Stimulated activated CD4-positive, alpha-beta T cell treated with anti-CD3 and anti-CD28 coated beads, Interleukin-4, amount 100 ng/mL, for 48 hours (primary cell): ENCODE results near the gene ZBTB5.
"Not testable (repeated sequence)": the region's sequence is repeated elsewhere in the genome, so short reads cannot be mapped to it uniquely, and the experiment has no call there.

Experiments used
- DNase-seq, 2 donors: peaks; one replicate each; pipeline ENCODE4 v3.0.0-alpha.2; 2020; ENCODE audit warnings: low read depth in 2 of 2

The ZBTB5 gene

DNA sequence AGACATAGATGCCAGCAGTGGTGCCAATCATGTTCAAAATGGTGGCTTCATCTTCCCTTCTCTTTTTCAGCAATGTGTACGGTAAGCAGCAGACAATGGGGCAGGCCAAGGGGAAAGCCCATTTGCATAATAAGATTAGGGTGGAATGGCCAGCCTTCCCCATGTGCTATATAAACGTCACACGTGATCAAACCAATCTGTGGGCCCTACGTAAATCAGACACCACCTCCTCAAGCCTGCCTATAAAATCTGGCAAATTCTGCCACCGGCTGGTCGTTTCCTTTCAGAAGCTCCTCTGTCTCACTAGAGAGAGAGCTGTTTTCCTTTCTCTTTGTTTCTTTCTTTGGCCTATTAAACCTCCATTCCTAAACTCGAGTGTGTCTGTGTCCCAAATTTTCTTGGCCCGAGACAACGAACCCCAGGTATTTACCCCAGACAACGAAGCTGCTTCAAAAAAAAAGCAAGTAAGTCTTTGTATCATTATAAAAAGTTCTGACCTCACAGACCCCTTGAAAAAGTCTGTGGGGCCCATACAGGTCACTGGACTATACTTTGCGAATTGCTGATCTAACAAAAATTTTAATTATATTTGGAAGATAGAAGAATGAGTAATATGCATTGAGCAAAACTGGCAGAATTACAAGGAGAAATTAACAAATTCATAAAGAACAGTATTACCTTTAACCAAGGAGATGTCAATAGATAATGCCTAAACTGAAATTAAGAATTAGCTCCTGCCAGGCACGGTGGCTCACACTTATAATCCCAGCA, 15.2 kb downstream of the ZBTB5 start:
- no peak for DNase-seq

DNA sequence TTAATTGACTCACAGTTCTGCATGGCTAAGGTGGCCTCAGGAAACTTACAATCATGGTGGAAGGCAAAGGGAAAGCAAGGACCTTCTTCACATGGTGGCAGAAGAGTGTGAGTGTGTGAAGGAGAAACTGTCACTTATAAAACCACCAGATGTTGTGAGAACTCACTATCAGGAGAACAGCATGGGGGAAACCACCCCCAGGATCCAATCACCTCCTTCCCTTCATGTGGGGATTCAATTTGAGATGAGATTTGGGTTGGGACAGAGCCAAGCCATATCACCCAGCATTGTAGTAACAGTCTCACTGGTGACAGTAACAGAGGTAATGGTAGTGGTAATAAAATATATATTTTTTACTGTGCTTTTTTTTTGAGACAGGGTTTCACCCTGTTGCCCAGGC, 18.1 kb downstream of the ZBTB5 start:
- no peak for DNase-seq

DNA sequence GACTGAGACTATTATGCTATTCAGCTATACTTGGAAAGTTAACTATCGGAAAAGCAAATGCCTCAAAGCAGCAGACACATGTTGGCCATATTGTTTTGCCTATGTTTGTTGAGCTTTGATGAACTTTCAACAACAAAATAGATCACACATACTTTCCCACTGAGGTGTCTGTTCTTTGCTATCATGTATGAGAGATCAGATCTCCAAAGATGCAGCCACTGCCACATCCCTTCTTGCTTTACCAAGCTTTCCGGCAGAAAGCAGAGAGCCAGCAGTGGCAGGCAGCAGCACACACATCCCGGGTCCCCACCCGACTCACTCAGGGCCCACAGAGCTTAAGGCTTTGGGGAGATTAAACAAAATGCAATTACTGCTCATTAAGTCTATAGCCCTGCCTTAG, 18.8 kb downstream of the ZBTB5 start:
- no peak for DNase-seq

DNA sequence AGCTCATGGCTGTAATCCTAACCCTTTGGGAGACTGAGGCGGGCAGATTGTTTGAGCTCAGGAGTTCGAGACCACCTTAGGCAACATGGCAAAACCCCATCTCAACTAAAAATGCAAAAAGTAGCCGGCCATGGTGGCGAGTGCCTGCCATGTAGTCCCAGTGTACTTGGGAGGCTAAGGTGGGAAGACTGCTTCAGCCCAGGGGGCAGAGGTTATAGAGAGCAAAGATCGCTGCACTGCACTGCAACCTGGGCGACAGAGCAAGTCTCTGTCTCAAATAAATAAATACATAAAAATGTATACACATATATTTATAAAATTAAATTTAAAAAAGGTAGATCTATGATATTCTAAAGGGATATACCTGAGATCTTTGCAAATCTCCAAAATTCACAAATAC, 19.4 kb downstream of the ZBTB5 start:
- no peak for DNase-seq

DNA sequence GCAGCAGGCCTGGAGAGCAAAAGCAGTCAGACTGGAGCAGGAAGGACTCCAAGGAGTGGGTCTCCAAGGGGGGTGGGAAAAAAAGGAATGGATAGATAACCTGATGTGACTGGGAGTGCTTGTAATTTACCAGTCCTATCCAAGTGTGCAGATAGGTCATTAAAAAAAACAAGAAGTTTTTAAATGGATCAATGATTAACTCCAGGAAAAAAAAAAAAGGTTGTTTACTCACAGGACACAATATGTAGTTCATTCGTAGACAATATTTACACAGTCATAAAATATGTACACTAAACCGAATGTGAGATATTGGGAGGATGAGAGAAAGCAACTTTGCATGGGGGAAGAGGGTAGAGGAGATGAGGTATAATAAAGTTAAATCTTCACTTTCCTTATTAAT, 20.4 kb downstream of the ZBTB5 start:
- DNase-seq, result no peak

DNA sequence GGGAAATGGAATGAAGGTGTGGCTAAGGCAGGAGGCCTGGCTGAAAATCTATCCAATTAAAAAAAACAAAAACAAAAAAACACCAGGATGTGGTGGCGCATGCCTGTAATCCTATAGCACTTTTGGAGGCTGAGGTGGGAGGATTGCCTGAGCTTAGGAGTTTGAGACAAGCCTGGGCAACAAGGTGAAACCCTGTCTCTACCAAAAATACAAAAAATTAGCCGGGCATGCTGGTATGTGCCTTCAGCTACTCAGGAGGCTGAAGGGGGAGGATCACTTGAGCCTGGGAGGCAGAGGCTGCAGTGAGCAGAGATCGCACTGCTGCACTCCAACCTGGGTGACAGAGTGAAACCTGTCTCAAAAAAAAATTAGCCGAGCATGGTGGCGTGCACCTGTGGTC, 21.7 kb downstream of the ZBTB5 start:
- no peak for DNase-seq

DNA sequence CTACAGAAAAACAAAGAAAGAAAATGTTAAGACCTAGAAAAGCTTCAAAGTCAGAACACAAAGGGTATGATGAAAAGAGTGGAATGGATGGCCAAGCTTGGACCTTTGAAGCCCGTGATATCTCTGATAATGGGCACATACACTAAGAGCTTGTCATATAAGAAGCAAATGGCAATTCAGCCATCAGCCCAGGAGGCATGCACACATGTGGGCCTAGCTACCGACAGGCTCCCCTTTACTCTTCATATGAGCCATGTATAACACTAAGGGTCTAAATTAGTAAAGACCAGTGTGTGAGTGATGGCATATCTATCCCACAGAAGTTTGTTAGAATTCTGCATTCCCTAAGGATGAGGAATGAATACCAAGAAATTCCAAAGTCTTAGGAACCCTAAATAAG, 22.7 kb downstream of the ZBTB5 start:
- no peak for DNase-seq

DNA sequence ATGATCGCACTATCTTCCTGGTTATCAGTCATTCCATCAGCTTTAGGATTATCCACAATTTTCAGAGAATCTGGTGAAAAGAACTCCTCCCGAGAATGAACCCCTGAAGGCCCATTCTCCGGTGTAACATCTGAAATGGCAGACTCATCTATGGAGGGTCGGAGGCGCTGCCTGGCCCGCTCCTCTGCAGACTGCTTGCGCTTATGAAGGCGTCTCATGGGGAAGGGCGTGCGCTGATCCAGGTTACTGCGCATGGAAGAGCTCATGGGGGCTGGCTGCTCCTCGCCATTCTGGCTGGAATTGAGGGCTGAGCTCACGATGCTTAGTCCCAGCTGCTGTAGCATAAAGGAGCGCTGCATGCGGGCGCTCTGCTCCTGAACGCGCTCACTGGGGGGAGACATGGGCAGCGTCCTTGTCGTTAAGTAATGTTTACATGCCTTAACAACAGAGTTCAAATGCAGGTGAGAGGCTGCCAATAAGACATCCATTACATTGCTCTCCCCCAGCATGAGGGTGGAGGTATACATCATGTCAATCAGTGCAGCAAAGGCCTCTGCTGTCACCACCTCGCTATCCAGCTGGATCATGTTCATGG, 23.4 kb downstream of the ZBTB5 start:
- no peak for DNase-seq

DNA sequence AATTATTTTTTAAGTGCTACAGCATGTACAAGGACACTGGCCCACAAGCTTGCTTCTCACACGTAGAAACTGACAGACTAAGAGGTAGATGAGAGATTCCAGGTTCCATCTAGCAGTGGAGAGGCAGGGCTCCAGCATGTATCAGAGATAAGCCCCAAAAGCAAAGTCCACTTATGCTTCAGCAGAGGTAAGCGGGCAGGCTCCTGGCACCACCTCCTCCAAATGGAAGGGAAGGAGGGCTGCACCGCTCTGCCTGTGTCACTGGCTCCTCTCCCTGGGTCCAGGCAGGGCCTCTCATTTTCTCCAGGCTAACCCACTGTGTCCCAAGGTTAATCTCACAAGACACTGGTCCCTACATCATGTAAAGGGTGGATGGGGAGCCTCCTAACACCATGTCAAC, 26.9 kb downstream of the ZBTB5 start:
- DNase-seq, result no peak

DNA sequence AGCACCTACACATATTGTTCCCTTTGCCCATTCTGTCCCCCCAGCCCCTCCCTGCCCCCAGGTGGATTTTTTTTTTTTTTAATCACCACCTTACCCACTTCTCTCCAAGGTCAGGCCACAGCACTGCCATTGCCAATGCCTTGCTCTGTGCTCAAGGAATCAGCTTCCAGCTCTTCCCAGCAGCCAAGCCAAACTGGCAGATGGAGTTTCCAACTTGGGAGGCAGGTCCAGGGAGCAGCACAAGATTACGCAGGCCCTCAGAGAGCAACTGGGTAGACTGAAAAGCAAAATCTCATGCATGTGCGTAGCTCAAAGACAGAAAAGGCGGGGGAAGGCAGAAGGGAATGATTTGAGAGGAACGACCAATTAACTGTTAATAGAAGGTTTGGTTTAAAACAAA, 27.6 kb downstream of the ZBTB5 start:
- DNase-seq, result no peak

DNA sequence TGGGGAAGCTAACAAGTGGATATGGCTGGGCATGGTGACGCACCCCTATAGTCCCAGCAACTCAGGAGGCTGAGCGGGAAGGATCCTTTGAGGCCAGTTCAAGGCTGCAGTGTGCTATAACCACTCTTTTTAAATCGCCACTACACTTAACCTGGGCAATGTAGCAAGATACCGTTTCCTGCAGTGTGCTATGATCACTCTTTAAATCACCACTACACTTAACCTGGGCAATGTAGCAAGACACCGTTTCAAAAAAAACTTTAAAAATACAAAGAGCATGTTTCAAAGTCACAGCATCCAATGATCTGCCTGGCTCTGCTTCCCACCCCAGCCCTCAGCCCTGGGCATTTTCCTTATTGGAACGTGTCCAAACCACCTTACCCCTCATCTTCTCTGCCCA, 28.2 kb downstream of the ZBTB5 start:
- no peak for DNase-seq

DNA sequence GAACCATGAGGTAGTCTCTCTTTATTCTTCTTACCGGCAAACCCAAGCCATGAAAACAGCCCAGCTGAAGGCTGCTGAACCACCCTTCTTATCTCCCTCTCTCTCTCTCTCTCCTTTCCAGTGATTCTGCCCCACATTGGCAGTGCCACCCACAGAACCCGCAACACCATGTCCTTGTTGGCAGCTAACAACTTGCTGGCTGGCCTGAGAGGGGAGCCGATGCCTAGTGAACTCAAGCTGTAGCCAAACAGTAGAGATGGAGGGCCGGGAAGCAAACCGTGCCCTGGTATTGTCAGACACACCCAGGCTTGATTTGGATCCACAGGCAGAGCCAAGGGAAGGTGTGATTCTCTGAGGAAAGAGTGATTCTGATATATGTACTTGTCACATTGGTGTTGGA, 28.7 kb downstream of the ZBTB5 start:
- DNase-seq, result no peak

DNA sequence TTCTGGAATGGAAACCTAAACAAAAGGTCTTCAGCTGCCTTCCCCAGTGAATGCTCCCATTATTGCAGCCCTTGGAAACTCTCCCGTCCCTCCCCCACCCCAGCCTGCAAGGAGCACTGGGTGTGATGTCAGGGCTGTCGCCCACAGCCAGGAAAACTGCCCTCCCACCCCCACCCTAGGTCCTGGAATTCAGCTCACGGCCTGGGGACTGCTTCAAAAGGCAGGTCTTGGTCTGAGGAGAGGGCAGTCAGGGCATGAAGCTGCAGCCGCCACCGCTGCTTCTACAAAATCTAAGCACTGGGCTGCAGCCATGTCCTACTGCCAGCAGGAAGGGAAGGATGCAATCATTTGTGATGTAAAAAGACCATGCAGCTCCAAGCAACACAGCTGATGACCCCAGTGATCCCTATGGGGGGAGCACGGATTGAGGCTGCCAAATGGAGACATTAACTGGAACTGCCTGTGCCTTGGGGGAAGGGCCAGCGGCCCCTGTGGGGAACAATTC, 31.3 kb downstream of the ZBTB5 start:
- DNase-seq, result no peak

DNA sequence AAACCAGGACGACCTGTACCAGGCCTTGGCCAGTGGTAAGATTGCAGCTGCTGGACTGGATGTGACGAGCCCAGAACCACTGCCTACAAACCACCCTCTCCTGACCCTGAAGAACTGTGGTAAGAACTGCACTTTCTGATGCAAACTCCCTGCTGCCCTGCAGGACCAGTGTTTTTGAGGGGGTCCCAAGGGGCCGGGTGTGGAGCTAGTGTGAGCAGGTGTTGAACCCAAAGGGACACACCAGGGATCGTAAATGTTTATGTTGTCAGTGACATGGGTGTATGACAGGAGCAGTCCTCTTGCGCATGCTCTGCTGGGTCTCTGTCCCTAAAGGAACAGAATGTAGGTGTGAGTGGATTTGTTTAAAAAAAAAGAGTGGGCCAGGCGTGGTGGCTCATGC, 33.2 kb downstream of the ZBTB5 start:
- DNase-seq, result no peak

DNA sequence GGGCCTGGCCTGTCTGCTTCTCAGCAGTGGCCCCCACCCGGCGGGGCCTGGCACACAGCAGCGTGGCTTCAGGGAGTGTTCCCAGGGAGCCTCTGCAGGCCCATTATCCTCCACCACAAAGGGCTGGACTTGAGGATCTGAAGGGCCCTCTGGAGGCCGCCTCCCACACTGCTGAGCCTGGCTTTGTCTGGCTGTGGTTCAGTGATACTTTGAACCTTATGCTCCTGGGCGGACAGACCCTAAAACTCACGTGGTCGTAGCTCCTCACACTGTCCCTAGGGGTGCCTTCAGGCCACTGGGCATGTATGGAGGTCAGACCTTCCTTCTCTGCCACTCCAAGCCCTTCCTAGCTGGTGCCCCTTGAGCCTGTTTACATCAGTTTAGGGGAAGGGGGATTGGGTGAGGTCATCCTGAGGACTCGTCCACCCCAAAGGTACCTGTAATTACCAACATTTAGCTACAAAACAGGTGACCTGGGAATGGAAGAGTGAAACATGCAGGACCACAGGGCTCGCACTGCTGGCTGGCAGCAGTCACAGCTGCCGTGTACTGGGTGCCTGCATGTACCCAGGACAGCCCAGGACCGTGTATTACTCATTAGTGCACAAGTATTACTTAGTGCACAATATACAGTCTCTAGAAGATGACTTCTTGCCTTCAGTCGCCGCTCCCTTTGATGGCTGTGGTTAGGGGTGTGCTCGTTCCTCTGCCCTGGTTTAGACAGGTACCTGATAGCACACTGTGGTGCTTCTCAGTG, 34.2 kb downstream of the ZBTB5 start:
- DNase-seq, result no peak

DNA sequence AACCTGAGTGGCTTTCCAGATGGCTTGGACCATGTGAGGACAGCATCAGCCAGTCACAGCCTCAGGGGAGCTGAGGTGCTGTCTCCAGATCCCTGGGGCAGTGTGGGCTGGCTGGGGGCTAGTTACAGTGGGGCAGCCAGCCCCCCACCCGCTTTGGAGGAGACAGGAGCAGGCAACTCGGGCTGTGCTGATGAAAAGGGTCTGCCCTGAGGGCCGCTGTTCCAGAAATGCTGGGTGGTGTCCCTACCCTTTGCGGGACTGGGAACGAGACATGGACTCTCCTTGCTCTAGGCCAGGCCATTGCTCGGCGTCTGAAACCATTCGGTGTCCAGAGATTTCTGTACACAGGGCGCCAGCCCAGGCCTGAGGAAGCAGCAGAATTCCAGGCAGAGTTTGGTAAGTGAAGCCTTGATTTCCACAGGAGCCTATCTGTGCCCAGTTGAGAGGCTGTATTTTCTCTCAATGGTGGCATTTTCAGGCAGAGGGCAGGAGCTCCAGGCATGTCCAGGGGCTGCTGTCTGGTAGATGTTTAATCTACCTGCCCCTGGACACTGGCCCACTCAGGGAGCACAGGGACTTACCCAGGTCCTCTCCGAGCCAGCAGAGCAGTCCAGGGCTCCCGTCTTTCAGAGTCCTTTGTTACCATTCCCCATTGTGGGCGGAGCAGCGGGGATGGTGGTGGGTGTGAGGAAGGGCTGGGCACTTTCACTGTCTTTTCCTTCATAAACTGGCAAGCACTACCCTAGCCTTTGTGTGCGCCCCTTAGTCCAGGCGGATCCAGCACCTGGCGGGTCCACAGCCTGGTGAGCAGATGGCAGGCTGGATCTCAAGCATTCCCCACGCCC, 35.6 kb downstream of the ZBTB5 start:
- DNase-seq, result no peak

DNA sequence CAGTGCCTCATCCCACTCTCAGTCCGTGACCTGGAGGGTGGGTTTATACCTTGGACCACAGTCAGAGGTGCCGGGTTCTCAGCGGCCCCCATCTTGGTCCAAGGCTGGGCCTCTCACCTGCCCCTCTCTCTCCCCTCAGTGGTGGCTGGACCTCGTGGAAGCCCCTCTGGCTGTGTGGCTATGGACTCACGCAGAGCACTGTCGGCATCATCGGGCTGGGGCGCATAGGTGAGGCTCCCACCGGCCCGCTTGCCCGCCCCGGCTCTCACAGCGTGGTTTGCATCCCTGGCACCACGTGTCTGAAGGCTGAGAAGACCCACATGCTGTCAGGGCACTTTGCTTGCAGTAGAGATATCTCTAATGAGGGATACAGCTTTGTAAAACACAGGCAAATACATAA, 36.9 kb downstream of the ZBTB5 start:
- no peak for DNase-seq

DNA sequence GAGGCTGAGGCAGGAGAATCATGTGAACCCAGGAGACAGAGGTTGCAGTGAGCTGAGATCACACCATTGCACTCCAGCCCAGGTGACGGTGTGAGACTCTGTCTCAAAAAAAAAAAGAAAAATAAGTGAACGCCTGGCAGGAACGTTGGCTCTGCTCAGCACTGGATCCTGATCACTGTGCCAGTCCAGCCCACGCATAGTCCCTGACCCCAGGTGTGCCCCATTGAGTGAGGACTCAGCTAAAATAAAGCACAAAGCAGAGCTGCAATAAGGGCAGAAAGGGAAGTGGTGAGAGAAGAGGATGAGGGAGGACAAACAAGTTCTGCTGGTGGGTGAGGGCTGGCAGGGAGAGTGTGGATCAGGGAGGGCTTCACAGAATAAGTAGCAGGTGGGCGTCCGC, 38.4 kb downstream of the ZBTB5 start:
- no peak for DNase-seq

DNA sequence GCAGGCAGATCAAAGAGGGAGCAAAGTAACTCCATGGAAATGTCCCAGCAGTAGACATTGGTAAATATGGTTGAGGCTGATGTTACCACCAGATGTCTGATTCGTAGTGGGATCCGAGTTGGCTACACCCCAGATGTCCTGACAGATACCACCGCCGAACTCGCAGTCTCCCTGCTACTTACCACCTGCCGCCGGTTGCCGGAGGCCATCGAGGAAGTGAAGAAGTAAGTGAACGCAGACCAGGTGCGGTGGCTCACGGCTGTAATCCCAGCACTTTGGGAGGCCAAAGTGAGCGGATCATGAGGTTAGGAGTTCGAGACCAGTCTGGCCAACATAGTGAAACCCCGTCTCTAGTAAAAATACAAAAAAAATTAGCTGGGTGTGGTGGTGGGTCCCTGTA, 38.8 kb downstream of the ZBTB5 start:
- DNase-seq, result not testable (repeated sequence)

DNA sequence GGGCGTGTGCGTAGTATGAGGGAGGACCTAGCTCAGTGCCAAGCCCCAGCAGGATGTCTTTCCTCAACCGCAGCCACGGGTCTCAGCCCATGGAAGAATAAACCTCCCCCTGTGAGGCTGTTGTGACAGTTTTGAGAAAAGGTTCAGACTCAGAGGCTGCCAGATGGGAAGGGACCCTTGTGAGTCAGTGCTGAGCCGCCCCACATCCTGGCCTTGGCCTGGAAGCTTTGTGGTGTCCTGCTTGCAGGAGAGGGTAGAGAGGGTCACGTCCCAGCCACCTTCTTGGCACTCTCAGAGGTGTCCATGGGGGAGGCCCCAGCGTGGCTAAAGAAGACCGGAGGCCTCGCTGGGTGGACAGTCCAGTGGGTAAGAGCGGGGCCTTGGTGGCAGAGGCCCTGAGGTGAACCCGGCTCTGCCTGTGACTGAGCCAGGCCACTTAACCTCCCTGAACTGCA, 39.9 kb downstream of the ZBTB5 start:
- DNase-seq, result no peak

DNA sequence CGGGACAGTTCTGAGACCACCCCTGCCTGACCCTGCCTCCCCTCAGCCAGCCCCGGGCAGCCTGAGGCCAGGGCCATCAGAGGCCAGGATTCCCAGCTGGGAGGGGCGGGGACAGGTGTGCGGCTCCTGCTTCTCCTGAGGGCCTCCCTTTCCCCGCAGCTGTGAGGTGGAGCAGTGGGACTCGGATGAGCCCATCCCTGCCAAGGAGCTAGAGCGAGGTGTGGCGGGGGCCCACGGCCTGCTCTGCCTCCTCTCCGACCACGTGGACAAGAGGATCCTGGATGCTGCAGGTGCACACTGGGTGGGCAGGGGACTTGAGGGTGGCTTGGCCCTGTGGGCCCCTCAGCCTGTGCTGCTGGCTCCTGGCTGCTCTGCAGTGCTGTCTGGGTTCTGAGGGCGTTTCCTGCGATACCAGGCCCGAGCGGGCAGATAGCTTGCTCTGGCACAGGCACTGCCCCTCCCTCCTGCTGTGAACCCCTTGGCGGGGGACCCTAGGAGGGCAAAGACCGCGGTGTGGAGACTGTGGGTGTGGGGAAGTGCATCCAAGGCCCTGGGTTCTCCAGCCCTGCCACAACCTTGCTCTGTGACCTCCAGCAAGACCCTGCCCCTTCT, 40.5 kb downstream of the ZBTB5 start:
- DNase-seq, result no peak
